SJSA1 (cell line): ENCODE measurements around the gene MAJIN. TPM values are rescaled to one million over a fixed set of nuclear protein-coding genes. Genes with fewer than 3 reads are reported as not detected.

Experiments used
- DNase-seq, 2 experiments: peaks; one replicate each; pipeline ENCODE4 v3.0.0-alpha.2; 2015 to 2020; ENCODE audit warnings: low spot score in 2 of 2, low read depth in 1 of 2
- H3K27ac ChIP-seq: fragments of 250-450 bp; sonication (Bioruptor Pico); 2 replicates; pipeline ENCODE4 v1.5.1; 2020; ENCODE audit warnings: mild to moderate bottlenecking, moderate library complexity
- H3K27me3 ChIP-seq: fragments of 250-450 bp; sonication (Bioruptor Pico); replicated peaks from 2 replicates; pipeline ENCODE4 v1.5.1; 2020; ENCODE audit warnings: mild to moderate bottlenecking, moderate library complexity
- H3K36me3 ChIP-seq: fragments of 250-450 bp; sonication (Bioruptor Pico); 2 replicates; pipeline ENCODE4 v1.5.1; 2020; ENCODE audit warnings: mild to moderate bottlenecking
- H3K4me1 ChIP-seq: fragments of 250-450 bp; sonication (Bioruptor Pico); replicated peaks from 2 replicates; pipeline ENCODE4 v1.6.1; 2021; ENCODE audit warnings: mild to moderate bottlenecking
- H3K4me3 ChIP-seq: fragments of 250-450 bp; sonication (Bioruptor Pico); 2 replicates; pipeline ENCODE4 v1.5.1; 2020; ENCODE audit warnings: mild to moderate bottlenecking
- H3K9me3 ChIP-seq: fragments of 250-450 bp; sonication (Bioruptor Pico); replicated peaks from 2 replicates; pipeline ENCODE4 v1.5.1; 2020; ENCODE audit warnings: mild to moderate bottlenecking
- total RNA-seq: library from RNA; depleted of rRNA; stranded (reverse); fragments of >200 nt; shearing (Covaris generic); gene quantifications from 2 replicates; pipeline ENCODE4 v1.2.3, GENCODE V29; 2014

MAJIN gene
- total RNA-seq, 1 experiment from 2014 or later, result not detected

DNA sequence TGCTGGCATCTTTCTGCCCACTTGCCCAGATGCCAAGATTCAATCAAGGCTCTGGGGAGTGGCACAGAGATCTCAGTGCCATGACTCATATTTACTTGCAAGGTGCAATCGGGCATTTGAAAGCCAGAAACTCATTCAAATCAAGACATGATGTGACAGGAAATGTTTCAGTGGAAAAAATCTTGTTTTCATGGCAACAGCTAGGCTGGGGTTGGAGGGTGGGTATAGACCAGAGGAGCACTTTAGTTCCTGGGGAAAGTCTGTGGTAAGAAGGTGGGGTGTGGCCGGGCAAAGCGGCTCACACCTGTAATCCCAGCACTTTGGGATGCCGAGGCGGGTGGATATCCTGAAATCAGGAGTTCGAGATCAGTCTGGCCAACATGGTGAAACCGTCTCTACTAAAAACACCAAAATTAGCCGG is 1.2 kb downstream of the MAJIN start:
- Histone ChIP-seq H3K4me1 (0 out of 2 replicates have a peak, but pooled peaks cover 3% of the 10 kb centered on the region), H3K9me3 (peaks cover 5% of the 10 kb centered on the region; the same call in 1 of the 2 replicates), H3K4me3 (no peak overlapping the region), H3K27ac (no peak overlapping the region), H3K27me3 (peaks cover 28% of the 10 kb centered on the region), H3K36me3 (no peaks in the 10 kb centered on the region)
- DNase-seq, result no peak

DNA sequence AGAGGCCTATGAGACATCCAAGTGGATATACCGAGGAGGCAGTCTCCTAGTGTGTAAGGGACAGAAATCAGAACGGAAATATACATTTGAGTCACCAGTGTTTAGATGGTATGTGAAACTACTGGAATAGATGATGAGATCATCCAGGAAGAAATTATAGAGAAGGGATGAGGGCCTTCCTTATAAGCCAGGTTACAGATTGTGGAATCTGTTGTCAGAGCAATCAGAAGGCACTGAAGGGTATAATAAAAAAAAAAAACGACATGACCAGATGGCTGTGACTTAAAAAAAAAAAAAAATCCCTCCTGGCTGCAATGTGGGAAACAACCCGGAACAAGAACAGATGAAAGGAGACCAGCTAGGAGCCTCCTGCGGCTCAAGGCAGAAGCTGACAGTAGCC is 2.7 kb downstream of the MAJIN start:
- Histone ChIP-seq H3K27ac (no peak overlapping the region), H3K9me3 (peaks cover 5% of the 10 kb centered on the region; the same call in 1 of the 2 replicates), H3K4me3 (no peak overlapping the region), H3K36me3 (no peaks in the 10 kb centered on the region), H3K4me1 (0 out of 2 replicates have a peak, but pooled peaks cover 3% of the 10 kb centered on the region), H3K27me3 (peaks cover 39% of the 10 kb centered on the region)
- no peak for DNase-seq

DNA sequence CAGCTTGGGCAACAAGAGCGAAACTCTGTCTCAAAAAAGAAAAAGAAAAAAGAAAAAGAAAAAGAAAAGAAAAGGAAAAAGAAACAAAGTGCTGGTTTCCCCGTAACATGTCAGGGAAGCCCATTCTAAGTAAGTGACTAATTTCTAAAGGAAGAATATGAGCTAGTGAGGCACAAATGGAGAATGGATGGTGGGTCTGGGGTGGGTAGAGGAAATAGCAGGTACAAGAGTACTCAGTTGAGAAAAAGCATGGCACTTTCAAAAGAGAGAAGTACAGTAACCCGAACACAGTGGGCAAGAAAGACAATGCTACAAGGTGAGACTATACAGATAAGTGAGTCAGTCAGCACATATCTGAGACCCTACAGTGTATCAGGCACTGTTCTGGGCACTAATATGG is 4.5 kb downstream of the MAJIN start:
- Histone ChIP-seq H3K27ac (no peak overlapping the region), H3K27me3 (peaks cover 49% of the 10 kb centered on the region), H3K4me3 (no peak overlapping the region), H3K36me3 (no peaks in the 10 kb centered on the region), H3K9me3 (peaks cover 5% of the 10 kb centered on the region; the same call in 1 of the 2 replicates), H3K4me1 (0 out of 2 replicates have a peak, but pooled peaks cover 3% of the 10 kb centered on the region)
- no peak for DNase-seq

DNA sequence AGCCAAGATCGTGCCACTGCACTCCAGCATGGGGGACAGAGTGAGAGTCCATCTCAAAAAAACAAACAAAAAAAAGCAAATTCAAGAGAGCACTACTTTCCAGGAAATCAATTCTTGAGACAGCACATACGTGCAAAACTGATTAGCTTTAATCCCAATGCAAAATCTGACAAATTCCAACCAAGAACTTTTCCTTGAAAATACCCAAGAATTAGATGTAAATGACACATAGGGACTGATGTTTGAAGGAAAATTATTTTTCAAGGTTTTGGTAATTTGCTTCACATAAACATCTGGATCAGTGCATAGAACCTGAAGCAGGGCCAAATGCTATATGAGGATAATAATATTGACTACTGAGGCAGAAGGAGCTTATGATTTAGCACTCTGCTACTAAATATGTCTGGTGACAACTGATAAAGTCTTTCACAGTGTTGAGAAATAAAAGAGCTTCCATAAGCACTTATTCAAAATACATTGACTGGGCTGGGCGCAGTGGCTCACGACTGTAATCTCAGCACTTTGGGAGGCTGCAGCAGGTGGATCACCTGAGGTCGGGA is 8.8 kb downstream of the MAJIN start:
- DNase-seq, result no peak
- no peak overlapping the region for H3K4me3 ChIP-seq
- no peaks in the 10 kb centered on the region for H3K9me3 ChIP-seq
- H3K27me3 ChIP-seq, result peaks cover 59% of the 10 kb centered on the region
- no peaks in the 10 kb centered on the region for H3K4me1 ChIP-seq
- H3K27ac ChIP-seq, result no peak overlapping the region
- H3K36me3 ChIP-seq, result no peaks in the 10 kb centered on the region

DNA sequence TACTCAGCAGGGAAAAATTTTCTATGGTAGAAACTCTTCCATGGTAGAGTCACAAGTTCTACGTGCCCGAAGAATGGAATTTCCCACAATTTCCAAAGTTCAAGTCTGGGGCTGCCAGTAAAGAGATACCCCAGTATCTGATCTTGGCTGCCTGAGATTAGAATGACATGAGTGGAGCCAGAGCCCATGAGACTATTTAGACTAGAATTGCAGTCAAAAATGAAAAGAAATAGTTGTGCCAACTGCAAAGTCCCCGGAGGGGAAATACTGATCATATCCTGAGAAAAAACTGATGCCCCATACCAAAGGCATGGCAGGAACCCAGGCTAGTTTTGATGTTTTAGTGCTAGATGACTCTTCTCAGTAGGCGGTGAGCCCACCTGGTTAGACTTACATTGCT is 11.2 kb downstream of the MAJIN start:
- Histone ChIP-seq H3K9me3 (no peaks in the 10 kb centered on the region), H3K4me3 (no peak overlapping the region), H3K27me3 (peaks cover 63% of the 10 kb centered on the region), H3K4me1 (no peaks in the 10 kb centered on the region), H3K27ac (no peak overlapping the region), H3K36me3 (no peaks in the 10 kb centered on the region)
- no peak for DNase-seq

DNA sequence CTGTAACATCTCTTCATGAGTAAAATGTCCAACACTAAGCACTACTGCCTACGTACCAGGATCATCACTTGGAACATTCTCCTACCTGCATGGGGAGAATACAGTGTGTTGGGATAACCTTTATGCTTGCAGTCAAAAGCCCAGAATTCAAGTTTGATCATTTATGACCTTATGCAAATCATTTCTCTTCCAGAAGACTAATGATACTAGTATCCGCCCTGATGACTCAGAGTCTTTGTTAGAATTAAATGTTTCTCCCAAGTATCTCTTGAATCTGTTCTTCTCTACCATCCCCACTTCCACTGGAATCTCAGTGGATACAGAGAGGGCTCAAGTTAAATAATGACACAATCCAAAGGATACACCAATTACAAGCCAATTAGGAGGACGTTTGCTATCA is 12.4 kb downstream of the MAJIN start:
- no peaks in the 10 kb centered on the region for H3K9me3 ChIP-seq
- H3K4me1 ChIP-seq, result no peaks in the 10 kb centered on the region
- no peak overlapping the region for H3K4me3 ChIP-seq
- peaks cover 65% of the 10 kb centered on the region for H3K27me3 ChIP-seq
- DNase-seq, result no peak
- no peak overlapping the region for H3K27ac ChIP-seq
- H3K36me3 ChIP-seq, result no peaks in the 10 kb centered on the region

DNA sequence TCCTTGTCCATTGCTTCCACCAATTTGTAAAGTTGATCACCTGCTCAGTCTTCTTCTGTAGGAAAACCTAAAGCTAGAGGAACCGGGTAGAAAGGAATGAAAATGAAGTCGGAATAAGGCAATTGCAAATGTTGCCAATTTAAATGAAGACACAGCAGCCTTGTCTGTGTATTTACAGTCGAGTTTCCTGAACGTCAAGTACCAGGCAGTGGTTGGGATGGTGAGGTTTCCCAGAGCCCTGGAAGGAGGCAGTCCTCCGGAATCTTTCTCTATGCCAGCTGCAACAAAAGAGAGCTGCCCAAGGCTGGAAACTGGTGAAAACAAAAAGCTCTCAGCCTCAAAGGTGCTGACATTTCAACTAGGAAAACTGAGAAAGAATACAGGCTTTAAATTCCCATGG is 17.7 kb downstream of the MAJIN start:
- no peaks in the 10 kb centered on the region for H3K9me3 ChIP-seq
- no peak overlapping the region for H3K27ac ChIP-seq
- no peaks in the 10 kb centered on the region for H3K4me1 ChIP-seq
- H3K27me3 ChIP-seq, result peaks cover 70% of the 10 kb centered on the region
- no peak overlapping the region for H3K4me3 ChIP-seq
- H3K36me3 ChIP-seq, result no peaks in the 10 kb centered on the region
- no peak for DNase-seq

DNA sequence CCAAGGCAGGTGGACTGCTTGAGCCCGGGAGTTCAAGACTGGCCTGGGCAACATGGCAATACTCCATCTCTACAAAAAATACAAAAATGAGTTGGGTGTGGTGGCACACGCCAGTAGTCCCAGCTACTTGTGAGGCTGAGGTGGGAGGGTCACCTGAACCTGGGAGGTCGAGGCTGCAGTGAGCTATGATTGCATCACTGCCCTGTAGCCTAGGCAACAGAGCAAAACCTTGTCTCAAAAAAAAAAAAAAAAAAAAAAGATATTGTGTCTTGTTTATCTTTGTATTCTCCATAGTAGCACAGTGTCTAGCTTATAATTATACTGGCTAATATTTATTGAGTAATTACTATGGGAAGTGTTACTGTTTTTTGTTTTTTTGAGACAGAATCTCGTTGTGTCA is 20.4 kb downstream of the MAJIN start:
- Histone ChIP-seq H3K4me1 (no peaks in the 10 kb centered on the region), H3K27me3 (peaks cover 67% of the 10 kb centered on the region), H3K9me3 (no peaks in the 10 kb centered on the region), H3K4me3 (no peak overlapping the region), H3K27ac (no peak overlapping the region), H3K36me3 (no peaks in the 10 kb centered on the region)
- no peak for DNase-seq

DNA sequence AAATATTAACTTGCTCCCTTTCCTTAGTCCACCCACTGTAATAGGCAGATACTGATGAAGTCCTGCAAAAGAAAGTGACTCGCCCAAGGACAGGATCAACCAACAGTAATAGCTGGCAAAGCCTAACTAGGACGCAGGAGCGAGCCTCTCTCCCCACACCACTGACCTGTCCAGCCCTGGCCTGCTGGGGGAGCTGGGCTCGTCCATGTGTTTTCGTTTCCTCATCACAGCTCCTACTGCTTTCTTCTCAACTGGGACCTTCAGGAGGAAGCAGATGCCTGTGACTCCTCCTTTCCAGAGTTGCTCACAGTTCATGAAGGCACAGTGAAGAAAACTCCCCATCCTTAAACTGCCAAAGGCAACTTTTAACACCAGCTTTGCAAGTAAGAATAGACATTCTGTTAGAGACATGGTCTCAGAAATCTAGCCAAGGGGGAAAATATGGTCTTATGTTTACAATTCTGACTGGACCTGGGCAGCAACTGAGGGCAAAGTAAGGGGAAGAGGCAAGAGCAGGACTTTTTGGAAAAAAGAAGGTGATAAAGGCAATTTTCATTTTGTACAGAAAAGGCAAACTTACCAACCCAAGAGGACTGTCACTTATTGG is 24.6 kb downstream of the MAJIN start:
- no peak for DNase-seq
- Histone ChIP-seq H3K27ac (no peak overlapping the region), H3K36me3 (no peaks in the 10 kb centered on the region), H3K27me3 (peaks cover 63% of the 10 kb centered on the region), H3K4me3 (no peak overlapping the region), H3K9me3 (no peaks in the 10 kb centered on the region), H3K4me1 (no peaks in the 10 kb centered on the region)

DNA sequence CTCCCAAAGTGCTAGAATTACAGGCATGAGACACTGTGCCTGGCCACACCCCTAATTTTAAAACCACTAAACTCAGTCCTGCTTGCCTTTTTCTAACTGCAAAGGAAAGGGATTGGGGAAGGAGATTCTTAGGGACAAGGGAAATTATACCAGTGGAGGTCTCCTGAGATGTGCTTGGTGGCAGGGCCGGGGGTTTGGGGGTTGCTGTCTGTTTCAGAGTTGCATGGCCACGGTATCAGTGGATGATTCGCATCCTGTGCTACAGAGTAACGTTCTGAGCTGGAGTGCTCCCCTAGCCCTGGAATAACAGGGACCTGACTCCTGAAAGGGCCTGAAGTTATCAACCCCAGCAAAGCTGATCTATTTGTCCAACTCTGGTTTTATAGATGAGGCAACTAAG is 35.4 kb downstream of the MAJIN start:
- Histone ChIP-seq H3K27ac (no peak overlapping the region), H3K9me3 (no peaks in the 10 kb centered on the region), H3K4me1 (no peaks in the 10 kb centered on the region), H3K36me3 (peaks cover 25% of the 10 kb centered on the region), H3K27me3 (peaks cover 21% of the 10 kb centered on the region), H3K4me3 (no peak overlapping the region)
- DNase-seq, result no peak

DNA sequence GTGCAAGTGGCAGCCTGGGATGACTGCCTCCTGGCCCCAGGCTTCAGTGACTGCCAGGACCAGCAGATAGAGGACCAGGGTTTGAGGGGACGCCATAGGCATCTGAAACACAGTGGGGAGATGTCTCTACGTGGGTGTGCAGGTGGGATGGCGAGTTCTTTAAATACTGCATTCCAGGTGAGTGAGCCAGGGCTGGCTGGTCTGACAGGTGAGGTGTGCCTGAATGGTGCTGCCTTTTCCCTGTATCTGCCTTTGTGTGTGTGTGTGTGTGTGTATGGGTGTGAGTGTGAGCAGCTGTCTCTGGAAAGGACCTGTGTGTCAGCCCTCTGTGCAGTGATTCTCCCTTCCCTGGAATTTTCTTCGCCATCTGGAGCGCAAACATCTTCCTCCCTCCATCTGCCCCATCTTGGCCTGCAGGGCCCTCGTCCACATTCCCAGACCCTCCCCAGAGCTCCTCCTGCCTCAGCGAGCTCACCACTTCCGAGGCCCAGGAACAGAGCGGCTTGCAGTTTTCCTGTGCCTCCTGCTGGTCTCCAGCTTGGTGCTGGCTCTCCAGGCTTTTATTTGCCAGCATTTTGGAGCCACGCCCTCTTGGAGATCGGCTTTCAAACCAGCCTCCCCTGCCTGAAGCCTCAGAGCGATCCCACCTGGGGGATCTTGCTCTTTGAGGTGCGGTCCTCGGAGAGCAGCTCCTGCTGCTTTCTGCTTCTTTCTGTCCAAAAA is 36.4 kb downstream of the MAJIN start, which contains the start of gene GPHA2:
Gene GPHA2, minus strand, starts transcription at position 535 of the 723 bp plus-strand sequence. Its CDS starts 433 bp downstream, at position 102.
- H3K4me3 ChIP-seq, result no peak within 1 kb of the TSS
- H3K36me3 ChIP-seq, result peaks cover 35% of the 10 kb centered on the region
- H3K9me3 ChIP-seq, result no peaks in the 10 kb centered on the region
- H3K27ac ChIP-seq, result no peak within 1 kb of the TSS
- H3K4me1 ChIP-seq, result no peaks in the 10 kb centered on the region
- peaks cover 21% of the 10 kb centered on the region for H3K27me3 ChIP-seq
- DNase-seq, result no peak

DNA sequence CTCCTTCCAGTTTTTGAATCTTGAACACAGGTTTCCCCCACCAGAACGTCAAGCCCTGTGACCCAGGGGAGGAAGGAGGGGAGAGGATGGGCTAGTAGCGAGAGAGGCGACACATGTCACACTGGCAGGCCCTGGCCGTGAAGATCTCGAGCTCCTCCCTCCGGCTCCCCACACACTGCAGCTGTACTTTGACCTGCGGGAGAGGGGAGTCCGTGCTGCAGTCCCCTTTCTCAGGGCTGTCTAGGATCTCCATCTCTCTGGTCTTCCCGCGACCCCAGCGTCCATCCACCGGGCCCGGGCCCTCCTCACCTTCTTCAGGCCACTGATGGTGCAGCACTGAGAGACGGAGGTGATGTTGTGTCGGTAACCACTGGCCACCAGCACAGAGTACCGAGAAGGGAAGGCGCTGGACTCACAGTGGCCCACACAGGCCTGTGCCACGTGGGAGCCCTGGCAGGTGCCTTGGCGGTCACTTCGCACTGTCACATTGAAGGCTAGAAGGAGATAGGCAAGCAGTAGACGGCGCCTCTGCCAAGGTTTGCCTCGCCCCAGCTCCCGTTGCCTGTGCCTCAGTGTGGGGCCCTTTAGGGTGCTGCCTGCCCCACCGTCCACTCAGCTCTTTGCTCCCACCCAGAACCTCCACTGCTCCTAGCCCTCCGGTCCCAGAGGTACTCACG is 37.1 kb downstream of the MAJIN start:
- Histone ChIP-seq H3K4me3 (no peak overlapping the region), H3K36me3 (peaks cover 41% of the 10 kb centered on the region), H3K9me3 (no peaks in the 10 kb centered on the region), H3K27ac (no peak overlapping the region), H3K4me1 (no peaks in the 10 kb centered on the region), H3K27me3 (peaks cover 19% of the 10 kb centered on the region)
- no peak for DNase-seq

DNA sequence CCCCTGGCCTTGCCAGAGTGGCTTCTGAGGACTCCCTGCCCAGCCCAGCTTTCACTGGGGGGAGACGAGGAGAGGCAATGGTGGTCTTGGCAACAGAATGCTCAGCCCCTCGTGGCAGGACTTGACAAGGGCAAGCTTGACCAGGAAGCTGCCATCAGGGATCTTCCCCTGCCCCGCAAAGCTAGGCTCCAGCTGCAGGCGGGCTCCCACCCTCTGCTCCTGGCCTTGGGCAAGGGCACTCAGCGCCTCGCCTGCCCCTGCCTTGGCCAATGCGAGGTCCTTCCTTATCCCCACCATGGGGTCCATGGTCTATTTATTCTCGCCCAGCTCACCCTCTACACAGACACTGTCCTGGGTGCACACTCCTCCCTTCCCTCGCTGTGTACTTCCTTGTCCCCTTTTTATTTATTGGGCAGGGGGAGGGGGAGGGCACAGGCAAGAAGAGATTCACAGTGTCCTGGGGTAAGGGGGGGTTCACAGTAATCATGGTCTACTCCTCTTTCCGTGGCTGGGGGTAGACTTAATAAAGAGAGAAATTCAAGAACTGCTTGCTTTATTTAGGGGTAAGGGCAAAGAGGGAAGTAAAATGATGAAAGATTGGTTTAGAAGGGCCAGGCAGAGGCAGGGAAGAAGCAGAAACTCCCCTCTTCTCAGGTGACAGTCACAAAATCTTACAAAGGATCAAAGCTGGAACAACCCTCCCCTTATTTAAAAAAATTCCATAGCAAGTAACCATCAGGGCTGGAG is 37.8 kb downstream of the MAJIN start:
- no peak for DNase-seq
- Histone ChIP-seq H3K4me1 (no peaks in the 10 kb centered on the region), H3K9me3 (no peaks in the 10 kb centered on the region), H3K4me3 (no peak overlapping the region), H3K27ac (no peak overlapping the region), H3K27me3 (peaks cover 13% of the 10 kb centered on the region), H3K36me3 (peaks cover 48% of the 10 kb centered on the region)
